GM23338 (cell line): ENCODE data around the gene HLA-DQB1. TPM values are rescaled to one million over a fixed set of nuclear protein-coding genes. Genes with fewer than 3 reads are reported as not detected.

Experiments
- ATAC-seq: fragments of 200-7000 bp; cut with Tn5 transposase; 3 replicates; pipeline ENCODE4 v1.9.1; 2020
- DNase-seq: peaks from one replicate; pipeline ENCODE4 v3.0.0-alpha.2; 2015; ENCODE audit warnings: low spot score
- H2AFZ ChIP-seq: fragments of 200-600 bp; sonication (generic); 2 replicates; pipeline ENCODE4 v1.8.0; 2016; ENCODE audit warnings: antibody characterized with exemption, mild to moderate bottlenecking, moderate library complexity
- H3F3A ChIP-seq: fragments of 200-600 bp; sonication (generic); replicated peaks from 2 replicates; pipeline ENCODE4 v1.8.0; 2017; ENCODE audit warnings: antibody characterized with exemption, mixed run types, low read depth
- H3K27ac ChIP-seq: fragments of 200-600 bp; sonication (generic); 2 replicates; pipeline ENCODE4 v1.6.1; 2016; ENCODE audit warnings: low read depth
- H3K27me3 ChIP-seq: fragments of 200-600 bp; sonication (generic); 2 replicates; pipeline ENCODE4 v1.8.0; 2016; ENCODE audit warnings: mild to moderate bottlenecking, mixed run types, moderate library complexity; ENCODE audit not compliant: insufficient read depth
- H3K36me3 ChIP-seq: fragments of 200-600 bp; sonication (generic); 2 replicates; pipeline ENCODE4 v1.8.0; 2016; ENCODE audit warnings: mild to moderate bottlenecking; ENCODE audit not compliant: insufficient read depth
- H3K4me1 ChIP-seq: fragments of 200-600 bp; sonication (generic); 2 replicates; pipeline ENCODE4 v1.8.0; 2016; ENCODE audit warnings: mild to moderate bottlenecking, moderate library complexity; ENCODE audit not compliant: insufficient read depth
- H3K4me2 ChIP-seq: fragments of 200-600 bp; sonication (generic); 2 replicates; pipeline ENCODE4 v1.7.1; 2017; ENCODE audit warnings: mixed run types
- H3K4me3 ChIP-seq: fragments of 200-600 bp; sonication (generic); 2 replicates; pipeline ENCODE4 v1.6.1; 2016; ENCODE audit warnings: mixed run types
- H3K79me2 ChIP-seq: fragments of 200-600 bp; sonication (generic); replicated peaks from 2 replicates; pipeline ENCODE4 v1.8.0; 2017; ENCODE audit warnings: mild to moderate bottlenecking; ENCODE audit not compliant: insufficient read depth
- H3K9me2 ChIP-seq: fragments of 200-600 bp; sonication (generic); 2 replicates; pipeline ENCODE4 v1.8.0; 2017; ENCODE audit not compliant: insufficient read depth
- H4K20me1 ChIP-seq: fragments of 200-600 bp; sonication (generic); replicated peaks from 2 replicates; pipeline ENCODE4 v1.8.0; 2017; ENCODE audit warnings: mild to moderate bottlenecking; ENCODE audit not compliant: insufficient read depth
- H3K27ac Mint-ChIP-seq: 2 replicates; pipeline ENCODE4 v1.8.0; 2020; ENCODE audit warnings: inconsistent platforms, mild to moderate bottlenecking, moderate library complexity, mixed read lengths
- H3K27me3 Mint-ChIP-seq: 3 replicates; pipeline ENCODE4 v1.8.0; 2022; ENCODE audit warnings: low read depth, mild to moderate bottlenecking, moderate library complexity, mixed read lengths, inconsistent platforms; ENCODE audit not compliant: insufficient read depth, poor library complexity
- H3K36me3 Mint-ChIP-seq: 3 replicates; pipeline ENCODE4 v1.8.0; 2021; ENCODE audit warnings: low read depth, mild to moderate bottlenecking, inconsistent platforms, moderate library complexity, mixed read lengths
- H3K4me1 Mint-ChIP-seq: 3 replicates; pipeline ENCODE4 v1.8.0; 2020; ENCODE audit warnings: mild to moderate bottlenecking, inconsistent platforms, mixed read lengths
- H3K4me3 Mint-ChIP-seq: 3 replicates; pipeline ENCODE4 v1.8.0; 2021; ENCODE audit warnings: moderate library complexity, mild to moderate bottlenecking, inconsistent platforms, mixed read lengths
- H3K9me3 Mint-ChIP-seq: 3 replicates; pipeline ENCODE4 v1.8.0; 2020; ENCODE audit warnings: moderate library complexity, mild to moderate bottlenecking, inconsistent platforms, mixed read lengths
- CREB1 ChIP-seq: fragments of 250-450 bp; sonication (Bioruptor Pico); IDR thresholded peaks from 2 replicates; pipeline ENCODE4 v1.5.0; 2020; ENCODE audit warnings: low read depth, mild to moderate bottlenecking, moderate library complexity
- JUNB ChIP-seq: IDR thresholded peaks from one replicate; pipeline ENCODE4 v1.6.1; 2016; ENCODE audit warnings: antibody characterized with exemption; ENCODE audit not compliant: unreplicated experiment
- NANOG ChIP-seq: IDR thresholded peaks from 2 replicates; pipeline ENCODE4 v1.6.1; 2016; ENCODE audit warnings: antibody characterized with exemption, borderline replicate concordance
- STAT1 ChIP-seq: IDR thresholded peaks from one replicate; pipeline ENCODE4 v1.6.1; 2016; ENCODE audit warnings: antibody characterized with exemption; ENCODE audit not compliant: unreplicated experiment
- ZNF114 ChIP-seq: fragments of 250-450 bp; sonication (Bioruptor Pico); IDR thresholded peaks from 2 replicates; pipeline ENCODE4 v1.5.0; 2020; ENCODE audit warnings: mild to moderate bottlenecking, moderate library complexity
- polyA plus RNA-seq: library from polyadenylated mRNA; unstranded; fragments of >200 nt; fragmentation: Nextera tagmentation; extraction: Ambion mirVana; gene quantifications from 2 replicates; pipeline ENCODE4 v1.2.1, GENCODE V29; 2016
- total RNA-seq: library from RNA; depleted of rRNA; stranded (reverse); fragments of >200 nt; shearing (Covaris generic); gene quantifications from 2 replicates; pipeline ENCODE4 v1.2.3, GENCODE V29; 2014
- TF ChIP-seq, protein P1 (sequence below): IDR thresholded peaks from 2 replicates; pipeline ENCODE4 v1.6.1; 2016; ENCODE audit warnings: antibody characterized with exemption
- TF ChIP-seq, protein P2 (sequence below), 2 experiments: fragments of 200-600 bp in 1 of 2; sonication (generic) in 1 of 2; conservative IDR thresholded peaks; 2 replicates each; pipeline versions ENCODE4 v1.5.1 to v1.6.1; 2016 to 2017; ENCODE audit warnings: antibody characterized with exemption in 2 of 2, low read depth in 2 of 2, mild to moderate bottlenecking in 2 of 2, moderate library complexity in 1 of 2
- TF ChIP-seq, protein P3 (sequence below): IDR thresholded peaks from one replicate; pipeline ENCODE4 v1.6.1; 2018; ENCODE audit warnings: antibody characterized with exemption; ENCODE audit not compliant: unreplicated experiment

HLA-DQB1 gene
- total and polyA plus RNA-seq, 2 experiments from 2014 or later, result 5.7 to 6.5 TPM

DNA sequence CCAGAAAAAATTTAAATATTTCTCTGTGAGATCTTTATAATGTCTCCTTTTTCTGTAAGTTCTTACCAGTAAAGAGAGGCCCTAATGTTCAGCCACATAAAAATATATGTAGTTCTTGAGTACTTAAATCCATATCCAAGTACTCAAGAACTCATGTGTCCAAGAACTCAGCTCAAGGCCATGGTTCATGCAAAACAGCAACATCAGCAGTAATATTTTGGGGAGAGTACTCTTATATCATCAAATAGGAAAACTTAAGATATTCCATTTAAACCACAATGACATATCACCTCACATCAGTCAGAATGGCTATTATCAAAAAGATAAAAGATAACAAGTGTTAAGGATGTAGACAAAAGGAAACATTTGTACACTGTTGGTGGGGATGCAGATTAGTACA lies 3.4 kb upstream of the HLA-DQB1 start (continued):
- TF ChIP-seq, protein P1, sequence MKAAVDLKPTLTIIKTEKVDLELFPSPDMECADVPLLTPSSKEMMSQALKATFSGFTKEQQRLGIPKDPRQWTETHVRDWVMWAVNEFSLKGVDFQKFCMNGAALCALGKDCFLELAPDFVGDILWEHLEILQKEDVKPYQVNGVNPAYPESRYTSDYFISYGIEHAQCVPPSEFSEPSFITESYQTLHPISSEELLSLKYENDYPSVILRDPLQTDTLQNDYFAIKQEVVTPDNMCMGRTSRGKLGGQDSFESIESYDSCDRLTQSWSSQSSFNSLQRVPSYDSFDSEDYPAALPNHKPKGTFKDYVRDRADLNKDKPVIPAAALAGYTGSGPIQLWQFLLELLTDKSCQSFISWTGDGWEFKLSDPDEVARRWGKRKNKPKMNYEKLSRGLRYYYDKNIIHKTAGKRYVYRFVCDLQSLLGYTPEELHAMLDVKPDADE, result no peak
- TF ChIP-seq, protein P2, sequence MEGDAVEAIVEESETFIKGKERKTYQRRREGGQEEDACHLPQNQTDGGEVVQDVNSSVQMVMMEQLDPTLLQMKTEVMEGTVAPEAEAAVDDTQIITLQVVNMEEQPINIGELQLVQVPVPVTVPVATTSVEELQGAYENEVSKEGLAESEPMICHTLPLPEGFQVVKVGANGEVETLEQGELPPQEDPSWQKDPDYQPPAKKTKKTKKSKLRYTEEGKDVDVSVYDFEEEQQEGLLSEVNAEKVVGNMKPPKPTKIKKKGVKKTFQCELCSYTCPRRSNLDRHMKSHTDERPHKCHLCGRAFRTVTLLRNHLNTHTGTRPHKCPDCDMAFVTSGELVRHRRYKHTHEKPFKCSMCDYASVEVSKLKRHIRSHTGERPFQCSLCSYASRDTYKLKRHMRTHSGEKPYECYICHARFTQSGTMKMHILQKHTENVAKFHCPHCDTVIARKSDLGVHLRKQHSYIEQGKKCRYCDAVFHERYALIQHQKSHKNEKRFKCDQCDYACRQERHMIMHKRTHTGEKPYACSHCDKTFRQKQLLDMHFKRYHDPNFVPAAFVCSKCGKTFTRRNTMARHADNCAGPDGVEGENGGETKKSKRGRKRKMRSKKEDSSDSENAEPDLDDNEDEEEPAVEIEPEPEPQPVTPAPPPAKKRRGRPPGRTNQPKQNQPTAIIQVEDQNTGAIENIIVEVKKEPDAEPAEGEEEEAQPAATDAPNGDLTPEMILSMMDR (conservative IDR thresholded peaks at IDR 0.05; ENCODE audit: low read depth in 2 of 2), result no peak

DNA sequence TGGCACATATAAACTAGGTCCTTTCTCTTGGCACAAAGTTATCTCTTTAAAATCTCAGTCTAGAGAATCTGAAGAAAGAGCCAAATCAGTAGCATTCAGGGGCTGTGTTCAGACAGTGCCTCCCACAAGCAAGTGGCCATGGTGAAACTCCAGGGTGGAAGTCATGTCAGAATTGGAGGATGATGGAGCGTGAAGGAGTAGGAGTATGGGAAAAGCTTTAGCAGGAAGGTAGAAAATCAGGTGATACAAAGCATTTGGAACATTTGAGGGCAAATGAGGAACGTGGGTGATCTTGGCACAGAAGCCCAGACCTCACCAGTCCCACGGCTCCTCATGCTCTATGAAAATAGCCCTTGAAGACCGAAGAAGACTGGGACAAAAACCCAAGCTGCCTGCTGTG lies 2.8 kb upstream of the HLA-DQB1 start:
- Mint-ChIP-seq H3K27me3 (peaks cover 22% of the 10 kb centered on the region), H3K4me3 (no peak overlapping the region), H3K36me3 (peaks cover 7% of the 10 kb centered on the region; the same call in 2 of the 3 replicates), H3K4me1 (peaks cover 24% of the 10 kb centered on the region), H3K27ac (no peak overlapping the region), H3K9me3 (peaks cover 18% of the 10 kb centered on the region)
- Histone ChIP-seq H3K36me3 (no peaks in the 10 kb centered on the region), H2AFZ (no peak overlapping the region), H3K27ac (no peak overlapping the region), H3F3A (no peaks in the 10 kb centered on the region), H3K4me1 (no peaks in the 10 kb centered on the region), H3K4me2 (no peak overlapping the region), H3K79me2 (no peaks in the 10 kb centered on the region), H3K27me3 (peaks cover 21% of the 10 kb centered on the region), H3K4me3 (no peak overlapping the region), H4K20me1 (no peaks in the 10 kb centered on the region), H3K9me2 (no peaks in the 10 kb centered on the region)
- TF ChIP-seq STAT1, result no peak
- DNase-seq (no peak), ATAC-seq (no peak)

DNA sequence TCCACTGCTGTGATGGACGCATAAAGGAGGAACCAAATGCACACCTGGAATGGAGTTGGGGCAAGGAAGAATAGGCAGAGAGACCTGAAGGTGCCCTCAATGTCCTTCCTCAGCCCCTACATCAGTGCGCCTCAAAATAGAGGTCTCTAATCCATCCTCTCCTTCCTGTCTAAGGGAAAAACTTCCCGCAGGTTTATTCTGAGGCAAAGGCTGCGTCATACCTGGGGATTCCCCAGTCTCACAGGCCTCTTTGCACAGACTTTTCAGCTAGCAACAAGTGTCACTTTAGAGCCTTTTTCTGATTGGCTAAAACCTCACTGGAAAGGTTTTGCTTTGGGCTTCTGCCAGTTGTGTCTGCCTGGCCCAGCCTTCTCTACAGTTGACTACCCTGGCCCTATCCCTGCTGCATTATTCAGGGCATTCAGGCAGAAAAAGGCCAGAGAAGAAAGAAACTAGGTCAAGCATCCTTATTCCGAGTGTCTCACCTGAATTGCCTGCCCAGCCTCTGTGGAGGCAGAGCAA lies 1.8 kb upstream of the HLA-DQB1 start:
- TF ChIP-seq ZNF114, result no peak
- TF ChIP-seq NANOG, result no peak
- TF ChIP-seq CREB1 (CRISPR knock-in tag), result peak; percentile 73
- no peak for TF ChIP-seq JUNB
- TF ChIP-seq, protein P3, sequence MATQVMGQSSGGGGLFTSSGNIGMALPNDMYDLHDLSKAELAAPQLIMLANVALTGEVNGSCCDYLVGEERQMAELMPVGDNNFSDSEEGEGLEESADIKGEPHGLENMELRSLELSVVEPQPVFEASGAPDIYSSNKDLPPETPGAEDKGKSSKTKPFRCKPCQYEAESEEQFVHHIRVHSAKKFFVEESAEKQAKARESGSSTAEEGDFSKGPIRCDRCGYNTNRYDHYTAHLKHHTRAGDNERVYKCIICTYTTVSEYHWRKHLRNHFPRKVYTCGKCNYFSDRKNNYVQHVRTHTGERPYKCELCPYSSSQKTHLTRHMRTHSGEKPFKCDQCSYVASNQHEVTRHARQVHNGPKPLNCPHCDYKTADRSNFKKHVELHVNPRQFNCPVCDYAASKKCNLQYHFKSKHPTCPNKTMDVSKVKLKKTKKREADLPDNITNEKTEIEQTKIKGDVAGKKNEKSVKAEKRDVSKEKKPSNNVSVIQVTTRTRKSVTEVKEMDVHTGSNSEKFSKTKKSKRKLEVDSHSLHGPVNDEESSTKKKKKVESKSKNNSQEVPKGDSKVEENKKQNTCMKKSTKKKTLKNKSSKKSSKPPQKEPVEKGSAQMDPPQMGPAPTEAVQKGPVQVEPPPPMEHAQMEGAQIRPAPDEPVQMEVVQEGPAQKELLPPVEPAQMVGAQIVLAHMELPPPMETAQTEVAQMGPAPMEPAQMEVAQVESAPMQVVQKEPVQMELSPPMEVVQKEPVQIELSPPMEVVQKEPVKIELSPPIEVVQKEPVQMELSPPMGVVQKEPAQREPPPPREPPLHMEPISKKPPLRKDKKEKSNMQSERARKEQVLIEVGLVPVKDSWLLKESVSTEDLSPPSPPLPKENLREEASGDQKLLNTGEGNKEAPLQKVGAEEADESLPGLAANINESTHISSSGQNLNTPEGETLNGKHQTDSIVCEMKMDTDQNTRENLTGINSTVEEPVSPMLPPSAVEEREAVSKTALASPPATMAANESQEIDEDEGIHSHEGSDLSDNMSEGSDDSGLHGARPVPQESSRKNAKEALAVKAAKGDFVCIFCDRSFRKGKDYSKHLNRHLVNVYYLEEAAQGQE, result no peak
- peaks cover 30% of the 10 kb centered on the region for H3K27me3 ChIP-seq
- no peaks in the 10 kb centered on the region for H4K20me1 ChIP-seq
- no peak overlapping the region for H3K4me3 Mint-ChIP-seq
- no peak overlapping the region for H2AFZ ChIP-seq
- H3K9me3 Mint-ChIP-seq, result peaks cover 11% of the 10 kb centered on the region
- H3F3A ChIP-seq, result no peaks in the 10 kb centered on the region
- no peak overlapping the region for H3K27ac ChIP-seq
- no peaks in the 10 kb centered on the region for H3K4me1 ChIP-seq
- ATAC-seq (peak; percentile 46), DNase-seq (peak; percentile 74)
- peaks cover 33% of the 10 kb centered on the region for H3K4me1 Mint-ChIP-seq
- H3K27ac Mint-ChIP-seq, result no peak overlapping the region
- H3K27me3 Mint-ChIP-seq, result peaks cover 26% of the 10 kb centered on the region
- no peaks in the 10 kb centered on the region for H3K36me3 ChIP-seq
- no peaks in the 10 kb centered on the region for H3K79me2 ChIP-seq
- H3K36me3 Mint-ChIP-seq, result peaks cover 12% of the 10 kb centered on the region; the same call in 2 of the 3 replicates
- H3K4me2 ChIP-seq, result no peak overlapping the region
- H3K4me3 ChIP-seq, result no peak overlapping the region
- H3K9me2 ChIP-seq, result no peaks in the 10 kb centered on the region
